ENCODE results near the gene HOXA11.

Gene HOXA11

GRCh38 chr7:27150568-27151340 is 34.3 kb downstream of the HOXA11 start:
- peak; percentile 90 for ATAC-seq
- TF ChIP-seq POU6F1 (CRISPR knock-in tag; IDR thresholded peaks at IDR 0.05; ENCODE audit: borderline replicate concordance, low read depth) (no peak), RARB (CRISPR knock-in tag; IDR thresholded peaks at IDR 0.05) (no peak), SNAI2 (CRISPR knock-in tag; IDR thresholded peaks at IDR 0.05) (no peak), TSHZ2 (CRISPR knock-in tag; IDR thresholded peaks at IDR 0.05) (0 out of 2 replicates have a peak, but pooled peaks have one; percentile 21)

GRCh38 chr7:27149842-27150567 is 35.0 kb downstream of the HOXA11 start:
- TF ChIP-seq ZNF565 (CRISPR knock-in tag; conservative IDR thresholded peaks at IDR 0.05; ENCODE audit: low read depth) (no peak), ARNTL (CRISPR knock-in tag; IDR thresholded peaks at IDR 0.05; ENCODE audit: borderline replicate concordance, low read depth) (no peak), ZNF8 (CRISPR knock-in tag; IDR thresholded peaks at IDR 0.05) (no peak), ISL1 (CRISPR knock-in tag; IDR thresholded peaks at IDR 0.05) (no peak), TCF4 (CRISPR knock-in tag; IDR thresholded peaks at IDR 0.05; ENCODE audit: borderline replicate concordance) (no peak), OSR1 (CRISPR knock-in tag; IDR thresholded peaks at IDR 0.05) (no peak), PATZ1 (CRISPR knock-in tag; IDR thresholded peaks at IDR 0.05; ENCODE audit: borderline replicate concordance) (no peak), BACH2 (CRISPR knock-in tag; IDR thresholded peaks at IDR 0.05; ENCODE audit: borderline replicate concordance) (no peak), ZFP30 (CRISPR knock-in tag; IDR thresholded peaks at IDR 0.05) (no peak), RARB (CRISPR knock-in tag; IDR thresholded peaks at IDR 0.05) (no peak), ZNF70 (CRISPR knock-in tag; IDR thresholded peaks at IDR 0.05) (no peak), PPARA (CRISPR knock-in tag; IDR thresholded peaks at IDR 0.05; ENCODE audit: borderline replicate concordance) (no peak), ZFP3 (CRISPR knock-in tag; IDR thresholded peaks at IDR 0.05) (no peak), POU6F1 (CRISPR knock-in tag; IDR thresholded peaks at IDR 0.05; ENCODE audit: borderline replicate concordance, low read depth) (no peak), TSHZ2 (CRISPR knock-in tag; IDR thresholded peaks at IDR 0.05) (no peak), ESRRG (CRISPR knock-in tag; IDR thresholded peaks at IDR 0.05) (no peak), CSRNP3 (CRISPR knock-in tag; IDR thresholded peaks at IDR 0.05) (no peak), CREB5 (CRISPR knock-in tag; IDR thresholded peaks at IDR 0.05; ENCODE audit: low read depth) (no peak), CSDC2 (CRISPR knock-in tag; IDR thresholded peaks at IDR 0.05) (no peak), TOX (CRISPR knock-in tag; IDR thresholded peaks at IDR 0.05; ENCODE audit: borderline replicate concordance) (no peak)
- ATAC-seq = no peak

Data from SK-N-SH treated with all-trans-retinoic acid at 6 μM for 48 hours (cell line).